BE2C (cell line): ENCODE measurements around the gene CASZ1.

Experiments used
- DNase-seq: peaks from one replicate; pipeline ENCODE4 v3.0.0-alpha.2; 2020
- H3K27me3 ChIP-seq: fragments of 250-450 bp; sonication (Bioruptor Pico); 2 replicates; pipeline ENCODE4 v1.5.1; 2020; ENCODE audit warnings: mild to moderate bottlenecking
- H3K36me3 ChIP-seq: fragments of 250-450 bp; sonication (Bioruptor Pico); 2 replicates; pipeline ENCODE4 v1.5.1; 2020; ENCODE audit warnings: mild to moderate bottlenecking
- H3K4me1 ChIP-seq: fragments of 250-450 bp; sonication (Bioruptor Pico); 2 replicates; pipeline ENCODE4 v1.5.1; 2020
- H3K4me3 ChIP-seq: 2 replicates; pipeline ENCODE4 v1.5.1; 2011; ENCODE audit warnings: low read depth, low read length
- H3K9me3 ChIP-seq: fragments of 250-450 bp; sonication (Bioruptor Pico); 2 replicates; pipeline ENCODE4 v1.5.1; 2020
- TF ChIP-seq, protein P1 (sequence below): IDR thresholded peaks from 2 replicates; pipeline ENCODE4 v1.5.1; 2012; ENCODE audit warnings: mild to moderate bottlenecking, low read depth, low read length

The CASZ1 gene

DNA sequence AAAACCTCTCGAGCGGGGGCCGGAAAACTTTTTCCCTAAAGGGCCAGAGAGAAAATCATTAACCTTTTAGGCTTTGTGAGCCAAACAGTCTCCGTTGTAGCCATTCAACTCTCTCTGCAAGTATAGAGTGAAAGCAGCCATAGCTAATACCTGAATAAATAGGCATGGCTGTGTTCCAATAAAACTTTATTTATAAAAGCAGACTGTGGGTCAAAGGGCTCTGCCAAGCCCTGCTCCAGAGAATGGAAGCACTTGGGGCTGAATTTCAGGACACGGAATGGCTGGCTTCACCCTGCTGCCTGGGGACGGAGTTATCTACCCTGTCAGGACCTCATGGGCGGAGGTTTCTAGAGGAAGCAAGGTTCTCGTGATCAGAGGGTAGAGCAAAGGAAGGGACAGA, 92.7 kb downstream of the CASZ1 start:
- TF ChIP-seq, protein P1, sequence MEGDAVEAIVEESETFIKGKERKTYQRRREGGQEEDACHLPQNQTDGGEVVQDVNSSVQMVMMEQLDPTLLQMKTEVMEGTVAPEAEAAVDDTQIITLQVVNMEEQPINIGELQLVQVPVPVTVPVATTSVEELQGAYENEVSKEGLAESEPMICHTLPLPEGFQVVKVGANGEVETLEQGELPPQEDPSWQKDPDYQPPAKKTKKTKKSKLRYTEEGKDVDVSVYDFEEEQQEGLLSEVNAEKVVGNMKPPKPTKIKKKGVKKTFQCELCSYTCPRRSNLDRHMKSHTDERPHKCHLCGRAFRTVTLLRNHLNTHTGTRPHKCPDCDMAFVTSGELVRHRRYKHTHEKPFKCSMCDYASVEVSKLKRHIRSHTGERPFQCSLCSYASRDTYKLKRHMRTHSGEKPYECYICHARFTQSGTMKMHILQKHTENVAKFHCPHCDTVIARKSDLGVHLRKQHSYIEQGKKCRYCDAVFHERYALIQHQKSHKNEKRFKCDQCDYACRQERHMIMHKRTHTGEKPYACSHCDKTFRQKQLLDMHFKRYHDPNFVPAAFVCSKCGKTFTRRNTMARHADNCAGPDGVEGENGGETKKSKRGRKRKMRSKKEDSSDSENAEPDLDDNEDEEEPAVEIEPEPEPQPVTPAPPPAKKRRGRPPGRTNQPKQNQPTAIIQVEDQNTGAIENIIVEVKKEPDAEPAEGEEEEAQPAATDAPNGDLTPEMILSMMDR = no peak
- H3K4me3 ChIP-seq = no peak overlapping the region
- no peak for DNase-seq
- H3K9me3 ChIP-seq = no peaks in the 10 kb centered on the region
- no peaks in the 10 kb centered on the region for H3K36me3 ChIP-seq
- no peaks in the 10 kb centered on the region for H3K27me3 ChIP-seq
- H3K4me1 ChIP-seq = peaks cover 3% of the 10 kb centered on the region

DNA sequence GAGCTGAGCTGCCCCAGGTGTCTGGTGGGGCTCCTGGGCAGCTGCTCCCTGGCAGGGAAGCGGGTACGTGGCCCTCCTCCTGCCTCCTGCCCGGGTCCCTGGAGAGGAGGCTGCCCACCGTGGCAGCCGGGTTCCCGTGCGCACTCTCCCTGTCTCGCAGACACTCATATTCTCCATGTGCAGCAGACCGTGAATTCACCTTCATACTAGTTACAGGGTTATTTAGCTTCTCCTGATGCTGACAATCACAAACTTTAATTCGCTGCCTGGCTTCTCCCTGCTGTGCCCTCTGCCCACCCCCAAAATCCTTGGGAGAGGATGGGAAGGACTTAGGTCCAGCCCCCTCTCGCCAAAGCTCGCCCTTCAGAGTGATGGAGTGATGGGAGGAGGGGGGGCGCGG, 95.3 kb downstream of the CASZ1 start:
- no peak for DNase-seq
- Histone ChIP-seq H3K4me1 (peaks cover 8% of the 10 kb centered on the region), H3K9me3 (no peaks in the 10 kb centered on the region), H3K4me3 (no peak overlapping the region), H3K27me3 (no peaks in the 10 kb centered on the region), H3K36me3 (no peaks in the 10 kb centered on the region)
- TF ChIP-seq, protein P1 = no peak

DNA sequence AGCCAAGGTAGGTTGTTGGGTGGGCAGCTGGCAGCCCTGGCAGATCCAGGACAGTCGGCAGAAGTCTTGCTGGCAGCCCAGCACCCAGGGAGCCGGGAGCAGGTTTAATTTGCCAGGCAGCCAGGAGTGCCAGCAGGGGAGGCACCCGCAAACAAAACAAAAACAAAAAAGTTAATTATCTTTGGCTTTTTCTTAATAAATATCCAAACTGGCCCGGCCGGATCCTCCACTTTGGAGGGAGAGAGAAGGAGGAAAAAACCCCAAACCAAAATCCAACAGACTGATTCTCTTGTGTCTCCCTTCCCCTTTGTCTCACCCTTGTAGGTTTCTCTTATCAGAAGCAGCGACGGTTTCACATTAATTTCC, 97.0 kb downstream of the CASZ1 start:
- Histone ChIP-seq H3K27me3 (no peaks in the 10 kb centered on the region), H3K36me3 (no peaks in the 10 kb centered on the region), H3K4me1 (peaks cover 8% of the 10 kb centered on the region), H3K4me3 (no peak overlapping the region), H3K9me3 (no peaks in the 10 kb centered on the region)
- TF ChIP-seq, protein P1 = no peak
- no peak for DNase-seq

DNA sequence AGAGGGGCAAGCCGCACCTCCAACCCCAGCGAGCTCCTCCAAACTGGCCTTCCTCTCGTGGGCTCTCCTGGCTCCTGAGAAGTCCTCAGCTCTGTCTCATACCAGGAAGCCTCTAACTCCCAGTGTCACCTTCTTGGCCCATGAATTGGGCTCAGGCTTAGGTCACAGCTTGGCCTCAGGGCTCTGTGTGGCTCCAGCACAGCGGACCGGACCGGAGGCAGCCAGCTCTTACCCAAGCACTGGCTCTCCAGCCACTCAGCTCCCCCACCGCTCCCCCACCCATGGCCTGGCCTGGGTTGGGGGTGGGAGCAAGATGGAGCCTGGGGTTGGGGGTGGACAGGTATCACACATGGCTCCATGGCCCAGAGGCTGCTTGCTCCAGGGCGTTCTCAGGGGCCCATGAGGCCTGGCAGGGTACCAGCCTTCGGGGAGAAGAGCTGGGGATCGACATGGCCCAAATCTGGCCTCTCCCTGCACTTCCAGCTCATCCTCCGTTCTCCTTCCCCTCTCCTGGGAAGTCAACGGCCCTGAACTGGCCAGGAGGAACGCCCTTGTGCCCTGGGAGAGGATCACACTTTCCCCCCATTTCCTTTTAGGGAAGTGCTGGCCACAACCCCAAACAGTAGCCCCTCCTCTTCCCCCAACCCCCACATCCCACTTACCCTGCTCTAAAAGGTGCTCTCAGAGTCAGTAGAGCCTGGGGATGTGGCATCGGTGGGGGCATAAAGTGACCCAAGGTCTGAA, 97.5 kb downstream of the CASZ1 start:
- Histone ChIP-seq H3K27me3 (no peaks in the 10 kb centered on the region), H3K4me1 (peaks cover 8% of the 10 kb centered on the region), H3K9me3 (no peaks in the 10 kb centered on the region), H3K4me3 (no peak overlapping the region), H3K36me3 (no peaks in the 10 kb centered on the region)
- TF ChIP-seq, protein P1 = no peak
- no peak for DNase-seq

DNA sequence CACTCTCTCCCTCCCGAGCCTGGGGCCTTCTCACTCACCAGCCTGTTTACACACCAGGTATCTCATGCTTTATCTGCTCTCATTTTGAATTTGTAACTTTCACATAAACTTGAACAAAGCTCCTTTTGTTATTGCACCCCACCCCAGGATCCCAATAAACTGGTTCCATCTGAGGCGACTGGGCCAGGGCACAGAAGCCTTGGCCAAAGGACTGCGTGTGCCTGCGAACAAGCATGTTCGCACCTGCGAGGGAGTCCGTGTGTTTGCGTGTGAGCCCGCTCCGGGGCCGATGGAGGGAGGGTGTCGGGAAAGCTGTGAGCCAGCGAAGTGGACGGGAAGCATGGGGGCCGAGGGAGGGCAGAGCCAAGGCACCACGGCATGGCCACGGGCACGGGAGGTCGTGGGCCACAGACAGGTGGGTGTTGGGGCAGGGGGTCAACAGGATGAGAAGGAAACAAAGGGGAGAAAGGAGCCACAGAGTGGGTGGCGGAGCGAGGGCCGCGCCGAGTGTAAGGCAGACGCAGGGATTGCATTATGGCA, 98.8 kb downstream of the CASZ1 start:
- TF ChIP-seq, protein P1 = no peak
- no peak for DNase-seq

DNA sequence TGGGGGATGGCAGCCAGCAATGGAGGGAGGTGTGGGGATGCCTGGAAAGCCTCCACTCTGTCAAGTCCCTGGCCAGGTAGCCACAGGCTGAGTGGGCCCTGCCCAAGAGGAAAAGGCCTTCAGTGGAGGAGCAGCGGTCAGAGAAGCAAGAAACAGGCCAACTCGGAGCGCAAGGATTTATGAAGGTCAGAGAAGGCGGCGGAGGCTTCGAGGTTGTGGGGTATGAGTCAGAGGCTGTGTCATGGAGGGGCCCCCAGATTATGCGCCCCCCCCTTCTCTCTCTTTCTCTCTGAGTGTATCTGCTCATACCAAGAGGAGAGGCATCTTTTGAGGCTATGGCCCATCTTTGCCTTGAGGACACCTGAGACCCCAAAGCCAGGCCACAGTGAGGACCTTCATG, 99.5 kb downstream of the CASZ1 start:
- Histone ChIP-seq H3K27me3 (no peaks in the 10 kb centered on the region), H3K9me3 (no peaks in the 10 kb centered on the region), H3K4me3 (no peak overlapping the region), H3K36me3 (no peaks in the 10 kb centered on the region), H3K4me1 (peaks cover 8% of the 10 kb centered on the region)
- DNase-seq = no peak
- TF ChIP-seq, protein P1 = no peak

More for the DNA sequence above, 98.8 kb downstream of the CASZ1 start:
- no peak overlapping the region for H3K4me3 ChIP-seq
- no peaks in the 10 kb centered on the region for H3K27me3 ChIP-seq
- H3K36me3 ChIP-seq = no peaks in the 10 kb centered on the region
- H3K9me3 ChIP-seq = no peaks in the 10 kb centered on the region
- peaks cover 8% of the 10 kb centered on the region for H3K4me1 ChIP-seq
